GM12891 (cell line): Measurements from ENCODE around the gene MTIF2.

Source experiments
- POLR2A ChIP-seq: IDR thresholded peaks from 2 replicates; pipeline ENCODE4 v1.6.1; 2011; ENCODE audit warnings: low read depth, low read length, control low read depth
- POLR2AphosphoS5 ChIP-seq: IDR thresholded peaks from 2 replicates; pipeline ENCODE4 v1.6.1; 2011; ENCODE audit warnings: low read depth, low read length, control low read depth
- POU2F2 ChIP-seq: IDR thresholded peaks from 2 replicates; pipeline ENCODE4 v1.6.1; 2011; ENCODE audit warnings: low read depth, mild to moderate bottlenecking, control low read depth, low read length, moderate library complexity

GRCh38 chr2:55268907-55269644, at the start of gene MTIF2:
- TF ChIP-seq POLR2A: peak; percentile 97
- peak; percentile 82; the same call in 1 of the 2 replicates for TF ChIP-seq POU2F2
- peak; percentile 97 for TF ChIP-seq POLR2AphosphoS5
